Fibroblast of the aortic adventitia (primary cell): Measurements from ENCODE around the gene TMEM273. TPM values are rescaled to one million over a fixed set of nuclear protein-coding genes. Genes with fewer than 3 reads are reported as not detected.

Experiments
- DNase-seq: peaks from one replicate; pipeline ENCODE4 v3.0.0-alpha.2; 2010; ENCODE audit warnings: low read depth
- H3K4me3 ChIP-seq: 2 replicates; pipeline ENCODE4 v1.5.1; 2011; ENCODE audit warnings: low read depth, mild to moderate bottlenecking, control low read depth, low read length, moderate library complexity
- CTCF ChIP-seq: IDR thresholded peaks from 2 replicates; pipeline ENCODE4 v1.5.1; 2011; ENCODE audit warnings: mild to moderate bottlenecking, low read length, control low read depth, inconsistent platforms; ENCODE audit not compliant: insufficient read depth
- total RNA-seq: library from RNA; depleted of rRNA; stranded (reverse); fragments of >200 nt; gene quantifications from 2 replicates; pipeline ENCODE4 v1.2.3, GENCODE V29; 2012; ENCODE audit warnings: low replicate concordance

The TMEM273 gene
- total RNA-seq, 1 donor, result not detected

DNA sequence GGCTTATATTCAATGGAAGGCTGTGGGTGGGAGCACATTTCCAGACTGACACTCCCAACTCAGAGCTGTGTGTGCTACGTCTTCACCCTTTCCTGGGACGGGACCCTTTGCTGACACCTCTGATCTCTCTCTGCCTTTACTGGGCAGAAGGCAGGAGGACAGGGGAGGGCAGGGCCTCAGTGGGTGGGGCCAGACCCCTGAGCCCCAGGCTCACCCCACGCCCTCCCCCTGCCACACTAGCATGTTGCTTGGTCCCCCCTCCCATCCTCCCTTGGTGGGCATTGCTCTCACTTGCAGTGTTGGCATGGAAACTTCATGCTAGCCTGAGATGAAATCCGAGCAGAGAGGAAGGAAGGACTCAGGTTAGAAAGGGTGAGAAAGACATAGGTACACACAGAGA is 18.4 kb downstream of the TMEM273 start:
- no peak for DNase-seq
- TF ChIP-seq CTCF, result no peak
- H3K4me3 ChIP-seq, result no peak overlapping the region

GRCh38 chr10:49168831-49169500 is 19.2 kb downstream of the TMEM273 start:
- DNase-seq, result no peak
- no peak overlapping the region for H3K4me3 ChIP-seq
- TF ChIP-seq CTCF, result no peak

- TF ChIP-seq CTCF, result no peak
- H3K4me3 ChIP-seq, result no peak overlapping the region
- no peak for DNase-seq
Measured at GRCh38 chr10:49168171-49168540, 20.0 kb downstream of the TMEM273 start.

GRCh38 chr10:49167425-49168170 is 20.6 kb downstream of the TMEM273 start:
- TF ChIP-seq CTCF, result no peak
- no peak overlapping the region for H3K4me3 ChIP-seq
- DNase-seq, result no peak

- no peak for DNase-seq
- no peak overlapping the region for H3K4me3 ChIP-seq
- TF ChIP-seq CTCF, result no peak
Measured at GRCh38 chr10:49166484-49167400, 21.4 kb downstream of the TMEM273 start.

- no peak overlapping the region for H3K4me3 ChIP-seq
- TF ChIP-seq CTCF, result no peak
- DNase-seq, result no peak
Measured at GRCh38 chr10:49165821-49166483, 22.2 kb downstream of the TMEM273 start.
